Superior temporal gyrus (tissue), 1 donor: ENCODE results near the gene ARL6IP4.
A peak's percentile ranks its signal among the peaks of the same experiment; 100 is the strongest.

Experiments used
- DNase-seq: peaks from one replicate; pipeline ENCODE4 v3.0.0-alpha.2; 2016; ENCODE audit errors: extremely low spot score

Gene ARL6IP4

DNA sequence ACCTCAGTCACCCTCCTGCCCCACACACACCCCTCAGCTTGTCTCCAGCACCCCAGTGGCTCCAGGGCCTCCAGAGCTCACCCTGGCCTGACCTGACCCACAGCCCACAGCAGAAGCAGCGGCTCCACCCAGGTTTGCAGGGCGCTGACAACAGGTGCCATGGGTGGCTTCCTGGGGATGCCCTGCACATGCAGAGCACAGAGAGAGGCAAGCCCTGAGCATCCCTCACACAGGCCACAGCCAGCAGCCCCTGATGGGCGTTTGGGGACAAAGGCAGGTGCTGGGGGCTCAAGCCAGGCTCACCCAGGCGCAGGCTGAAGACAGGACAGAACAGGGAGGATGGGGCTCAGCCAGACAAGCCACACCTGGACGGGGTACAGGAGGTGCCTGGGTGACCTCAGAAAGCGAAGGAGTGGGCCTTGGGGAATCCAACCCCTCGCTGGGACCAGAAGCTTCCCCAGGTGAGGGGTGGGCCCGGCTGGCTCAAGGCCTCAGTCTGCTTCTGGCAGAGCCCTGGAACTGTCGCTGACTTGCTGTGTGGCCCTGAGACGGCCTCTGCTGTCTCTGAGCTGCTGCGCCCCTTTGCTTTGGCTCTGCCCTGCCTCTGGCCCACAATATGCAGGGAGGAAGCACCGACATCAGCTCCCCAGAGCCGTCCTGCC lies 10.6 kb downstream of the ARL6IP4 start:
- DNase-seq = no peak

DNA sequence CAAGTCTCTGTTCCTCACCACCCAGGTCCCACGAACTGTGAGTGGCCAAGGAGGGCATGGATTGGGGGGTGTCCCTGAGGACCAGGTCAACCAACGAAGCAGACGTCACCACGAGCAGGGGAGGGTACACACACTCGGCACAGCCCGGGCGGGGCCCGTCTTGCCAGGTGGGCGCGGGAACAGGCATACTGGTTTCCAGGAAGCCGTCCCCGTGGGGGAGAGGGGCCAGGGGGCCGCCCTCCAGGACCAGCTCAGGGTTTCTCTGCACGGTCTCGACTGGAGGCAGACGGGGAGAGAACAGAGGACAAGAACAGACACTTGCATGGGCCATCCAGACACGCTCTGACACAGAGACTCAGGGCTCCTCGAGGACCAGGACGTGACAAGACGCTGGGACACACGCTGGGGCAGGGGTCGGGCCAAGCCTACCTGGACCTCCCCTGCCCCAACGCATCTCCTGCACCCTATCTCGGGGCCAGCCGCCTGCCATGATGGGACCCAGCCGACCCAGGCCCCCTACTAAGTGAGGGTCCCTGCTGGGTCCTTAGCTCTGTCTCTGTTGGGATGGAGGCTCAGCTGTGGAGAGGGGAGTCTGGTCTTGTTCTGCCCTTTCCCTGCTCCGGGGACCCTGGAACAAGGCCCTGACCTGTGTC lies 11.3 kb downstream of the ARL6IP4 start:
- DNase-seq = no peak

DNA sequence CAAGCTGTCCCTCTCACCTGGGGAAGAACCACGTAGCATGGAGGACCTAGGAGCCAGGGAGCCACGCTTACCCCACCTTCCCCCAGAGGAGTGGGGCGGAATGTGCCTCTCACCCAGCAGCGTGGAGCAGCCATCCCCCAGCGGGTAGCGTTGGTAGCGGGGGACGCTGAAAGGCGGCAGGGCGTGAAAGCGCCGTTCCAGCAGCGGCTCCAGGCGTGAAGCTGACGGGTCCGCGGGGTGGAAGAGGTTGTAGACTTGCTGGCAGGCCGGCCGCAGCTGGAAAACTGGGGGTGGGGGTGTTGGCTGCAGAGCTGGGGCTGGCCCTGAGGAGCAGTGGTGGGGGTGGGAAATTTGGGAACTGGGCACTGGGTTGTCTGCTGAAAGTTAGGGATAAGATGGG lies 11.9 kb downstream of the ARL6IP4 start:
- no peak for DNase-seq

DNA sequence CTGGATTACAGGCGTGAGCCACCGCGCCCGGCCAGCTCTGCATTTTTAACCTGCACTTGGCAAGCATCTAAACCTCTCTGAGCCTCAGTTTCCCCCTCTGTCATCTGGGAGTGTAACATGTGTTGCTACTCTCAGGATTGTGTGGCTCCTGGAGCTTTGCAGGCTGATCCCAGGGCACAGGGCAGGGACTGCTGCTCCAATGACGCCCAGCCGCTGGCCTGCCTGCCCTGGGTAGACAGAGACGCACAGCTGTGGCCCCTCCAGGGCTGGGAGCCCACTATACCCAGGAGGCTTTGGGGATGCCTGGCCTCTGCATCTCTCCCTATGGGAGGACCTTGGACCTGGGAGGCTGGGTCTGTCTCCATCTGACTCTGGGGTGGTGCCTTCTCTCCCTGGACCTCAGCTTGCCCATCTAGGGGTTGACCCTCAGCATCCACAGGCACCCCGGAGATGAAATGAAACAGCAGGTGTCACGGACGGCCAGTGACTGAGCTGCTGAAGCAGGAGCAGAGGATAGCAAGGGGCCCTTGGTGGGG lies 13.7 kb downstream of the ARL6IP4 start:
- no peak for DNase-seq

DNA sequence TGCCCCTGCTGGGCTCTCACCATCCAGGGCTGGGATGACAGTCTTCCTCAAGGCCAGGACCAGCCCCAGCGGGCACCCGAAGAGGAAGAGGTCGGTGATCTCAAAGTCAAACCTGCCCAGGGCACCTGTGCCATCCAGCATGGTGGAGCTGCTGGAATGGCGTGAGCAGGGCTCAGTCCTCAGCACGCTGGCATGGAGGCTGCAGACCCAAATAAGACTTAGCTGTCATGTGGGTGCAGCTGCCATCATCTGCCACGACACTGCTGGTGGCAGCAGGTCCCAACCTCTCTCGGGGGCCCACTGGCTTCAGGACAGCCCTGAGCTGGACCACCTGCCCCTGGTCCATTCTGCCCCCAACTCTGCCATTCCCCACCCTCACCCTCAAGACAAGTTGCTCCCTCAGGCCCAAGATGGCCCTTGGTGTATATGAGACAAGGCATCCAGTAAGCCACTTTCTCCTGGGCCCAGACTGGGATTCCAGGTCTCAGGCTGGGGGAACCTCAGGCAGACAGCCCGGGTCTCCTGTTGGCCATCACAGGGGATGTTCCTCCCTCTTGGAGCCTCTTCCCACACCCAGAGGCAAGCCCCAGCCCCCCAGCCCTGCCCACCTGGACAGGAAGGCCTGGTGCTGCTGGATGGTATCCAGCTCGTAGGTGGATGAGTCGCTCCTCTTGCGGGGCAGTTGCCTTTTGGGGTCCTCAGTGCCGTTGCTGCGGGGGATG lies 14.5 kb downstream of the ARL6IP4 start:
- no peak for DNase-seq

DNA sequence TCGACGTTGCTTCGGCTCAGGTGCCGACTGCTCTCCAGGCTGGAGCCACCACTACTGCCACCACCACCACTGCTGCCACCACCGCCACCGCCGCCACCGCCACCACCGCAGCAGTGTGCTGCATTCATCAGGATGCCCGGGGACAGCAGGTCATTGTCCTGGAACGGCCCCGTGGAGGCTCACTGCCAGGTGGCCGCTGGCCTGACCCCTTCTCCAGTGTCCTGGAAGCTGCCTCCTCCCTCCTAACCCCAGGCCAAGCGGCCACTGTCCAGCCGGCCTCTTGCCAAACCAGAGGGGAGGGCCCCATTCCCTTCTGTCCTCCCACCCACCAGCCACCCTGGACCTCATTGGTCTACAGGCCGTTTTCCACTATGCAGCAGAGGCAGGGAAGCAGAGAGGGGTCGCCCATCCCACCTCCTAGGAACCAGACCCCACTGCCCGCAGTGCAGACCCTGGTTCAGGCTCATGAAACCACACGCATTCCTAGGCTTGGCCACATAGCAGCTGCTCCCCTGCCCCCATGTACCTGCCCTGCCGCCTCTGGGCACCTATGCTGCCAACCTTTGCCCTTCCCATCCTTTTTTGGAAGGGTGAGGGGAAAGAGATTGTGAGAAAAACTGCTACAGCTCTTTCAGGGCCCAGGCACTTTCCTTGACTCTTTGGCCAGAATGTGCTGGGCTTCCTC lies 15.2 kb downstream of the ARL6IP4 start:
- DNase-seq = no peak

DNA sequence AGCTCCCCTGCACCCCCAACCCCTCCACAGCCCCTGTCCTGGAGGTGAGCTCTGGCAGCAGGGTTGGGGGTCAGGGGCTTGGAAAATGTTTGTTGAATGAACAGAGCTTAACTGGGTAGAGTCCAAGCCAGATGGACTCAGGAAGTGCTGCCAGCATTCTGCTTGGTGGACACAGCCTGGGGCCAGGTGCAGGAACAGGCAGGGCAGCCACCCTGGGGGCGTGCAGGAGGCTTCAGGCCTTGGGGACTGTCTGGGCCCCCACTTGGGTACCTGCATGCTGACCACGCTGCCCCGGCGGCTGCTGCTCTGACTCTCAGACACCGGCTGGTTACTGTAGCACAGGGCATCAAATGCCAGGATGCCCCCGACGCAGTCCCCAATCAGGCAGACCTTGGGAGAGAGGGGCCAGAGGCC lies 15.7 kb downstream of the ARL6IP4 start:
- DNase-seq = no peak

DNA sequence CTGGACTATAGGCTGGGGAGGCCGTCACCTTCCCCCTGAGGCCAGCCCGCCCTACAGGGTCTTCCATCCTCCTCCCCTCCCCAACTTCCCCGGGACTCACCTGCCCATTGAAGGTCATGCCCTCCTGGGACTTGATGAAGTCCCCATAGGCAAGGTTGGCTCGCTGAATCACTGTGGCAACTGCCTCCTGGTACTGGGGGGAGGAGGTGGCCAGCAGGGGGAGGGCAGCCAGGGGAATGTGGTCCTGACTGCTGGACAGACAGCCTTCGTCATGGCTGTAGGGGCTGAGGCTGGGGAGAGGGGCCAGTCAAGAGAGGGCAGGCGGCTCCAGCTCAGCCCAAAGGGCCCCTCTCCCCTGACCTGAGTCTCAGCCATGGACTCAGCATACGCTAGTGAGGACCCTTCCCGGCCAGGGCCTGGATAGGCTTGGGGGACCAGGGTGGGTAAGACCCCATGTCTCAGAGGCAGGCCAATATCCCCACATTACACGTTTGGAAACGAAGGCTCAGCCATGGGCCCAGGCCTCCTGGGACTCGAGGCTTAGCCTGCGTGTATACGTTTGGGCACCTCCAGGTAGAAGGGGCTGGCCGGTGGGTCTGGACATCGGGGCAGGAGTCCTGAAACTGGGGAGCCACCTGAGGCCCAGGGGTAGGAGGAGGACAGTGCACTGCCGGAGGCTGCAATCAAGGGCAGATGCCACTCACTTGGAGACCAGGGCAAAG lies 16.3 kb downstream of the ARL6IP4 start:
- no peak for DNase-seq

DNA sequence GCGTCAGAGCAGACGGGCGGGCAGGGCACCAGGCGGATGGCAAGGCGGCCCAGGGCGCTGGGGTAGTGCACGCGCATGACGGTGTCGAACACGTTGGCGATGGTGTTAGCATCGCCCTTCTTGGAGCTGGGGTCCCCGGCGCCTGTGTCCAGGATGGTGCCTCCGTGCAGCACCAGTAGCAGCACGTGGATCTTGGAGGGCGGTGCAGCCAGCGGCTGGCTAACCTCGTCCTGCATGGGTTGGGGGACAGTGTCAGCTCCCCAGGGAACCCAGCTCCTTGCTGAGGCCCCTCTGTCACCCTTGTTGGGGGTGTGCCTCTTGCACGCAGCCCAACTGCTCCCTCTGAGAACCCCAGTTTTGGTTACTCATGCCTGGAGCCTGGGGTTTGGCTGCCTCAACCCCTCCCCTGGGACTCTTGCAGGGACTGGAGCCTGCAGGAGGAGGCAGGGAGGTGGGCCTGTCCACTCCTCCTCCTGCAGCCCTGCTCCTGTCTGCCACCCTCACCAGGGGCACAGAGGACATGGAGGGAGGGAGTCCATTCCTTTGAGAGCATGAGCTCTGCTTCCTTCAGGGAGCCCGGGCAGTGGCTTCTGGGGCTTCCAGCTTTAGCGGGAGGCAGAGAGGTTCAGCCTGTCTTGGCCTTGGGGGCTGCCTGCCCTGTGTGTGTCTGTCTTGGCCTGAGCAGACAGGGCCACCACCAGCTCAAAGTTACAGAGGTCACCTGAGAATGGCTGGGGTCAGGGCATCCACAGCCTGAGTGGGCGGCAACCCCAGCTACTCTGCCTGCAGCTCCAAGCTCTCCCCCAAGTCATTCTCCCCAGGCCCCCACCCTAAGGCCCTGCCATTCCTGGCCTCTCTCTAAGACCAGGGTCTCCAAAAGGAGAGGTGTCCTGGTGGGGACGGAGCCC lies 17.1 kb downstream of the ARL6IP4 start:
- no peak for DNase-seq

DNA sequence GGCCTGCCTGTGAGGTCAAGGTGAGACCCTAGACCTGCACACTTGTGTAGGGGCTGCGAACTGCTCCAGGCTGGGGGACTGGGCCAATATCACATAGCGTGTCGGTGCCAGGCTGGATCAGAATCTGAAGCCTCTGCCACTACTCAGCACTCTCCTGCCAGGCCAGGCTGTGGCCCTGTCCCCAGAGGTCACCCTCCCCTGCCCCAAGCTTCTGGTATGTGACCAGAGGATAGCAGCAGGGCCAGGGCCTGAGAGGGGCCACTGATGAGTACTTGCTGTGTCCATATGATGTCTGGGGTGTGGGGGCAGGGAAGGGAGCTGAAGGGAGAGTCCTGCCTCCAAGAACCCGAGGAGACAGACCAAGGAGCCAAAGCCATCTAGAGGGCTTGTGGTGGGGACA lies 17.8 kb downstream of the ARL6IP4 start:
- no peak for DNase-seq

DNA sequence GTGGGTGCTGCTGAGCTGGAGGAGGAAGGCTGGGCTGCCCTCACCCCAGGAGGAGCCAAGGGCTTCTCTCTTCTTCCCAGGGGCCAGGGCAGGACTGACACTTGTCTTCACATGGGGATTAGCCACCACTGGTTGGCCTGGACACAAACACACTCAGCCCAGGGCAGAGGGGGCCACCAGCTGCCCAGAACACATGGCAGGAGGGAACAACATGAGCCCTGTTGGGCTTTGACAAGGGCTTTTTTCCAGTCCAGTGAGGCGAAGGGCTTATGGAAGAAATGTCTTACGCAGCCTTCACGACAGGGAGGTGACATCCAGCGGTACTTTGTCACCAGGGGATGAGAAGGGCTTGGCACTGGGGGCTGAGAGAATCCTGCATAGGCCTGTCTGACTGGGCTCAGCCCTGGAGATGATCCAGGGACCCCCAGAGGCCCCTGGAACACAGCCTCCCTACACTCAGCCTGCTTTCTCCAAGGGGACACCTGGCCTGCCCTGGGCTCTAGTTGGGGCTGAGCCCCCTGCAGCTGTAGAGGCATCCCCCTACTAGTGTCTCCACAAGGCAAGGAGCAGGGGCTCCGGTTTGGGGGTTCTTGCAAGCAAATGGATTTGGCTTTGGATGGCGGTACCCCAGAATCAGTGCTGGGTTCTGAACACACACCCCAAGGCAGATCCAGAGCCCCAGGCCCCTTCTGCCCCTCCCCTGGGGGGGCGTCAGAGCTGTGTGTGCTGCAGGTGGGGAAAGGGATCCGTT lies 18.9 kb downstream of the ARL6IP4 start:
- peak; percentile 11 for DNase-seq

DNA sequence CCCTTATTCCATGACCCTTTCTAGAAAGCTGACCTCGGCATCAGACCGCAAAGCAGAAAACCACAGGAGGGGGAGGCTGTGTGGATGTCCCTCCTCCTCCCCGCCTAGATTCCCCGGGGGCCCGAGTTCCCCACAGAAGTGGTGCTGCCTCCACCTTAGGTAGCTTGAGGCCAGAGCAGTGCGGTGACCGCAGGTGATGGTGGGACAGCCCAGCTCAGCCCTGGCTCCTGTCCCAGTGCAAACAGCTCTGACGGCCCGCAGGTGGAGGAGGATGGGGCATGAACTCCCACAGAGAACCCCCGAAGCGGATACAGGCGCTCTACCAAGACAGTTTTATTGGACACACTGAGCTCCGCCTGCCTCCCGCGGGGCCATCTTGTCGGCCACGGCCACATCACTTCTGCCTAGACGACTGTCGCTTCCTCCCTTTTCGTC lies 19.5 kb downstream of the ARL6IP4 start:
- DNase-seq = no peak

DNA sequence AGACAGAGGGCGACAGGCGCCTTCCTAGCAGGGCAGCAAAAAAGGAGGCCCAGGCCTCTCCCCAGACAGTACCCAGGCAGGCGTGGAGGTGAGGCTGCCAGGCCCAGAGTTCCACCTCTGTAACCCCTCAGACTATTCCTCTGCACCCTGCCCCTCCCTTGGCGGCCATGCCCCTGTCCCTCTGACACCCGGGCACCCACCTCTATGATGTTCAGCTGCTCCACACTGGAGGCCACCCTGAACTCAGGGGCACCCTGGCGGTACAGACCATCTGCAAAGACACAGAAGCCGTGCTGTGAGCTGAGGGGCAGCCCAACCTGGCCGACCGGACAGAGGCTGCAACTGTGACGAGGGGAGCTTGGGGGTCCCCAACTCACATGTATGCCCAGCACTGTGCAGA lies 20.1 kb downstream of the ARL6IP4 start:
- no peak for DNase-seq

DNA sequence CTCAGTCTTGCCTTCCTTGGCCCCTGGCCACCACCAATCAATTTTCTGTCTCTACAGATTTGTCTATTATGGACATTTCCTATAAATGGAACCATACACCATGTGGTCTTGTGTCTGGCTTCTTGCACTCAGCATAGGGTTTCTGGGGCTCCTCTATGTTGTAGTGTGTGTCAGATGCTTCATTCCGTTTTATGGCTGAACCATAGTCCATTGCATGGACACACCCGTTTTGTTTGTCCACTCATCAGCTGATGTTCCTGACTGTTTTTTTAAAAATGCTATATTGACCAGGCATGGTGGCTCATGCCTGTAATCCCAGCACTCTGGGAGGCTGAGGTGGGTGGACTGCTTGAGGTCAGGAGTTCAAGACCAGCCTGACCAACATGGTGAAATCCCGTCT lies 21.0 kb downstream of the ARL6IP4 start:
- no peak for DNase-seq

DNA sequence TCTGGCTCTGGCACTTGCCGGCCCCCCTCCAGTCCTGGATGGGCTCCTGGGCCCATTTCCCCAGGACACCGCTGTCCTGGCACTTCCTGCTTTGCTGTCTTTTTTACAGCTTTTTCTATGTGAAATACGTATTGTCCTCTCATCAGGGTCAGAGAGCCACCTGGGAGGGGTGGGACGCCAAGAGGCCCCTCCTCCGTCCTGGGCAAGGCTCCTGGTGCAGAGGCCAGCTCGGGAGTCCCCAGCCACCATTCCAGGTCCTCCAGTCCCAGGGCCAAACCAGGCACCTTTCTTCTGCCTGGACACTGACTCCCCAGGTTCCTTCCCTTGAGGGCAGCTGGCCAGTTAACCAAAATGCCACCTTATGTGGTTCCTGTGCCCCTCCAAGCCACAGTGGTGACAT lies 22.8 kb downstream of the ARL6IP4 start:
- DNase-seq = no peak

DNA sequence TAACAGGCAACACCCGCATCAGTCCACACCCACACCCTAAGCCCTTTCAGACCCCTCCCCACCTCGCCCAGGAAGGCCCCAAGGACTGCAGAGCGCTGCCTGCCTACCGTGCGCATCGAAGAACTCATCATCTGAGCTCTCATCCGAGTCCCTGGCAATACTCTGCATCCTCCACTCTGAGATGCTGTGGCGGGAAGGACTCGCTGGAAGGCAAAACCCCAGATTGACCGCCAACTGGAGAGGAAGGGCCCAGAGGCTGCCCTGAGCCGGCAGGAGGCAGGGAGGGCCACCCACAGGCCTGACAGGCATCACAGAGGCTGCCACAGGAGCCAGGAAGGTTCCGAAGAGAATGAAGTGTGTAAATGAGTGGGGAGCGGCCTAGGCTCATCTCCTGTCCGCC lies 23.8 kb downstream of the ARL6IP4 start:
- no peak for DNase-seq

DNA sequence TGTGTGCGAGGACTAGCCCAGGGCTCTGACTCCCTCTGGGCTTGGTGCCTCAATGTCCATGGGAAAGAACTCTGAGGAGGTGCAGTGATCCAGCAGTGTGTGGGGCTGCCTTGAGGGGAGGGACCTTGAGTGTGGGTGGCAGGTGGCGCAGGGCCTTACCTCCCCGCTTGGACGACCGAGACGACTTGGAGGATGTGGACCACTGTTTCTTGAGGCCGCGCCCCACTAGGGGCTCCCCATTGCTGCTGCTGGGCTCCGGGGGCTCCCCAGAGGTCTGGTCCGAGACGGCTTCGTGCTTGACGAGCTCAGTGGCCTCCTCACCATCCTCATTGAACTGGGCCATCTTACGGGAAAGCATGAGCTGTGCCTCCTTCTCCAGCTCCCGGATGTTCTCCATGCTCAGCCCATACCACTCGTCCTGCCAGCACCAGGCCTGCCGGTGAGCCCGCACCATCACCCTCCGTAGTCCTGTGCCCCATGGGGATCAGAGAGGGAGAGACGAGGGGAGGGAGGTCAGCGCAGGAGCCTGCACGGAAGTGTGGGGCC lies 24.7 kb downstream of the ARL6IP4 start:
- no peak for DNase-seq

DNA sequence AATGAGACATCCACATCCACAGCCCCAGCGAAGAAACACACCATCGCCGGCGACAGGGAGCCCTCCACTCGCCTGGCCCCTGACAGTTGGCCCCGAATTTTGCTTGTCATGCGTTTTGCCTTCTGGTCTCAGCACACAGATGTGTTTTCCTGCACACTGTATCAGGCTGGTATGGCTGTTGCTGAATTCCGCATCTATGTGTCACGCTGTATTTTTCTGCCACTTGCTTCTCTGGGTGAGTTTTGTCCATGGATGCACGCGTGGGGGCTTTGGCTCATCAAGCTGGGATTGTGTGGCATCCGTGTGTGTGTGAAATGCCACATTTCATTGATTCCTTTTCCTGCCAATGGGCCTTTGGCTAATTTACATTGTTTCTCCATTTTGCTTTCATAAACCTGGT lies 26.5 kb downstream of the ARL6IP4 start:
- peak; percentile 7 for DNase-seq

DNA sequence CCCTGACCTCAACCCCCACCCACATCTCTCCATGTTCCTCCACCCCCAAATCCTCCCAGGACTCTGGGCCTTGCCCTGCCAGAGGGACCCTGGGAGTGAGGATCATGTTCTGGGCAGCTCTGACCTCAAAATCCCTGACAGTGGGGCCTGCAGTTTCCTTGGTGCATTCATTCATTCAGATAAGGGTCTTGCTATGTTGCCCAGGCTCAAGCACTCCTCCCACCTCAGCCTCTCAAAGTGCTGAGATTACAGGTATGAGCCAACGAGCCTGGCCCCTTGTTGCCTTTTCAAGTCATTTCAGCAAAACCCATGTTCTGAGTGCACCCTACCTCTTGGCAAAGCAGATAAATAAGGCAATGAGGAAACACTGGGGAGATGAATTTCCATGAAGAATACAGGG lies 29.6 kb downstream of the ARL6IP4 start:
- DNase-seq = no peak
